GM19328 (cell line): ENCODE measurements around the gene TIMM21.

Experiments used
- ATAC-seq: cut with Tn5 transposase; IDR thresholded peaks from one replicate; pipeline ENCODE4 v1.9.1; 2021; ENCODE audit warnings: mild to moderate bottlenecking, moderate library complexity; ENCODE audit not compliant: unreplicated experiment

The TIMM21 gene

GRCh38 chr18:74186661-74187060, 38.3 kb downstream of the TIMM21 start:
- ATAC-seq: no peak

- ATAC-seq: no peak
Observed at GRCh38 chr18:74190086-74190485, 41.8 kb downstream of the TIMM21 start.

DNA sequence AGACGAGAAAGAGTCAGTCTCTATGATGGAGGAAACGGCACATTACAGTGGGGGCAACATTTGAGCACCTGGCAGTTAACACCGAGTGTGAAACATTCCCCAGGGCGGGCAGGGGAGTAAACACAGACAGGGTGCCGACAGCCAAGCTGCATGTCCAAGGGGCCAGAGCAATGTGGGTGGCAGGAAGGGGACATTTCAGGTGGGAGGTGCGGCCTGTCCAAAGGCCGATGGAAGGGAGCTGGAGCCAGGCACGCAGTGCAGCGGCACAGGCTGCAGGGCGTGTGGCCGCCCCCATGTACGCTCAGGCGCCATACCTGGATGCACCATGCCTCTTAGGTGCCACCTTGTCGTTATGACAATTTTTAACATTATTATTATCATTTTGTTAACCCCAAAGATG, 43.3 kb downstream of the TIMM21 start:
- no peak for ATAC-seq

- no peak for ATAC-seq
Observed at GRCh38 chr18:74194691-74195090, 46.4 kb downstream of the TIMM21 start.

DNA sequence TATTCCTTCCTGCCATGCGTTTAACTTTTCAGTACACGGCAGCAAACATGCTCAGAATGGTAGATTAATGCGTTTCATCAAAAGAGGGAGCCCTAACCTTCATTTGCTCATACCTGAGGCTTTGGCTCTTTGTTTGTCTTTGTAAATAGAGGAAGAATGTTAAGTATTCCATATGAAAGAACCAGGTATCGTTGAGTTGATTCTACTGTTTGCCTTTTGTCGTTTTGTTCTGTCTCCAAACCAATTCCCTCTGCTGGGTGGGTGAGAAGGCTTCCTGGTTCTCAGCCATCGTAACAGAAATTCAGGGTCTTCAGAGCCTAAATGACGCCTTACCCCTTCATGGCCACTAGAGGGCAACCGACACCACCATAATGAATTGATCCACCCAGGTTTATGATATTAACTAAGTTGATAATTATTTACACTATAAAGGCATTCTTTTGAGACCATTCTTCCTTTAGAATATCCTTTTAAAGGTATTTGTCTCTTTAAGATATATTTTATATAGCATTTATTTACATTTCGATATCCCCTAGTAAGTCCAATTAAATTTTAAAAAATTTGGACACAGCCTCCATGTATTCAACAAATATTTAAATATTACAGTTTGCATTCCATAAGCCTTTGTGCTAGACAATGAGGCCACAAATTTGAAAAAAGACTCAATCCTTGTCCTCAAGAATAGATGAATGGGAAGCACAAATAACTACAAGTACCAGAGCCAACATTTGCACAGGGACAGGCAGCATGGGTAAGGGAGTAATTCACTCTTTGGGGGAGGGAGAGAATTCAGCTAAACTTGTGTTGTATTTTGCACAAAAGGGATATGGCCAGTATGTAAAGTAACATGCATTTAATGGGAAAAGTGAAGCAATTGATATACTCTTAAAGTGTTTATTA, 48.1 kb downstream of the TIMM21 start:
- peak; percentile 80 for ATAC-seq

DNA sequence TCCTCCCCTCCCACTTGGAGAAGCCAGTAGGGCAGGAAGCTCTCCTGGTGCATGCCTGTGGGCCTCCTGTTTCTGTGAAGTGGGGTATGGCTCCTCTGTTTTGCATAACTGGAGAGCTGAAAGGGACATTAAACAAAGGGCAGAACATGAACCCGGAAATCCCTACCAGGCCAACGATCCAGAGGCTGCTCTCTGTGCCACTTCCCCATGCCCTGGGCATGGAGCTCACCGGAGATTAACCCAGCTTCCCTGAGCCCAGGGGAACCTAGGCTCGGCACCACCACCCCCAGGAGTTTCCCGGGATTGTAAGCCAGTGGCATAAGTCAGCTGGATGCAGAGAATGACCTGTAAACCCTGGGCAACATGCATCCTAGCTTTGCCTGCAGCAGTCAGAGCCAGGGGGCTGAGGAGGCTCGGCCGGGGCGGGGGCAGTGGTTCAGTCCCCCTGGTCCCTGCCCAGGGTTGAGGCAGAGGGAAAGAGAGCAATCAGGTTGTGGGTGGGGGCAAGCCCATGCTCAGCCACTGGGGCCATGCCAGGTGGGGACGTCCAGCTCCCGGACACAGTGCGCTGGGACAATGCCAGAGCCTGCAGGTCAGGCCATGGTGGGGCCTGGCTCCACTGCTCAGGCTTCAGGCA, 49.5 kb downstream of the TIMM21 start:
- ATAC-seq: no peak

DNA sequence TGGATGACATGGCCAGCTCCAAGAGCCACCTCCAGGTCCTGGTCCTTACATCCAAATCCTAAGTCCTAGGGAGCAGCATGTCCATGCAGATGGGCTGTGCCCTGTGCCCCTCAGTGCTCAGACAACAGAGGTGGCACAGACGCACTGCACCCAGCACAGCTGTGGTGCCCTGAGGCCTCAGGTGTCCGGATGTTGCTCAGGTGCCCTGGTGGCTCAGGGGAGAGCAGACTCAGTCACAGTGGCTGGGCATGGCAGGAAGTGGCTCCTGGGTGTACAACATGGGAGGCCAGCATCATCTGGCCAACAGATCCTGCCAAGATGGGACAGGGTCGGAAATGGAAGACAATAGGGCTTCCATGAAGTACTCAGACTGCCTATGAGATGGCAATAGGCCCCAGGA, 50.1 kb downstream of the TIMM21 start:
- ATAC-seq: no peak

DNA sequence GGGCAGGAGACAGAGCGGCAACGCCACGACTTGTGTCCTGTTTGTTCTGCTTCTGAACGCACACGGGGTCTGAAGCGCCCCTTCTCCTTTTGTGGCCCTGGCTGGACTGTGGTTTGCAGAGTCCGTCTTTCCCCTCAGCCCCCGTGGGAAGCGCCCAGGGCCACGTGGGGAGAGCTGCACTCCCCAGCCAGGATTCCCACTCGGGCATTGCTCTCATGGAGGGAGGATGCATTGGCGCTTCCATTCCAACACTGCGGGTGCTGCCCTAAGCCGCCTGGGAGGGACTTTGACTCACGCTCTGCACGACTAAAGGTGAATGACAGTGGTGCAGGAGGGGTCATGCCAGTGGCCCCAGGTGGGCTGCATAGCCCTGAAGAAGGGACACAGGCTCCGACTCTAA, 52.5 kb downstream of the TIMM21 start:
- ATAC-seq: no peak

- no peak for ATAC-seq
Observed at GRCh38 chr18:74203811-74204210, 55.5 kb downstream of the TIMM21 start.

- no peak for ATAC-seq
Observed at GRCh38 chr18:74204526-74205152, 56.3 kb downstream of the TIMM21 start.
